ENCODE measurements around the gene APOF.
"Not testable (repeated sequence)": the region's sequence is repeated elsewhere in the genome, so short reads cannot be mapped to it uniquely, and the experiment has no call there.

Gene APOF

GRCh38 chr12:56362130-56363059 lies at the start of gene APOF:
APOF (minus strand) TSS chr12:56362857; CDS start chr12:56362745, 112 bp downstream.
- no peak for TF ChIP-seq CTCF (IDR thresholded peaks at IDR 0.05; ENCODE audit: low read depth, low read length, missing control alignments)
- no peak for DNase-seq (ENCODE audit: low read depth)
- H3K4me3 ChIP-seq (ENCODE audit: low read depth, low read length) = no peak within 1 kb of the TSS

GRCh38 chr12:56411781-56412639 lies 49.4 kb upstream of the APOF start:
- H3K4me3 ChIP-seq (ENCODE audit: low read depth, low read length) = no peak overlapping the region
- DNase-seq (ENCODE audit: low read depth) = no peak
- TF ChIP-seq CTCF (IDR thresholded peaks at IDR 0.05; ENCODE audit: low read depth, low read length, missing control alignments) = no peak

GRCh38 chr12:56410768-56411167 lies 48.1 kb upstream of the APOF start:
- no peak for TF ChIP-seq CTCF (IDR thresholded peaks at IDR 0.05; ENCODE audit: low read depth, low read length, missing control alignments)
- no peak for DNase-seq (ENCODE audit: low read depth)
- no peak overlapping the region for H3K4me3 ChIP-seq (ENCODE audit: low read depth, low read length)

GRCh38 chr12:56408799-56409417 lies 46.3 kb upstream of the APOF start:
- TF ChIP-seq CTCF (IDR thresholded peaks at IDR 0.05; ENCODE audit: low read depth, low read length, missing control alignments) = no peak
- no peak overlapping the region for H3K4me3 ChIP-seq (ENCODE audit: low read depth, low read length)
- no peak for DNase-seq (ENCODE audit: low read depth)

GRCh38 chr12:56404227-56404626 lies 41.6 kb upstream of the APOF start:
- H3K4me3 ChIP-seq (ENCODE audit: low read depth, low read length); DNase-seq (ENCODE audit: low read depth): not testable (repeated sequence)

GRCh38 chr12:56401612-56402011 lies 39.0 kb upstream of the APOF start:
- not testable (repeated sequence) for H3K4me3 ChIP-seq (ENCODE audit: low read depth, low read length); DNase-seq (ENCODE audit: low read depth)

- not testable (repeated sequence) for H3K4me3 ChIP-seq (ENCODE audit: low read depth, low read length); DNase-seq (ENCODE audit: low read depth)
Observed at GRCh38 chr12:56401125-56401524, 38.5 kb upstream of the APOF start.

GRCh38 chr12:56399466-56399865 lies 36.8 kb upstream of the APOF start:
- not testable (repeated sequence) for H3K4me3 ChIP-seq (ENCODE audit: low read depth, low read length); DNase-seq (ENCODE audit: low read depth)

Data from GM12864 (cell line).